ENCODE data around the gene GATA5.

GATA5 gene

GRCh38 chr20:62503401-62504178 lies 27.8 kb upstream of the GATA5 start:
- no peak overlapping the region for H2AFZ ChIP-seq (ENCODE audit: low read length)
- no peaks in the 10 kb centered on the region for H3K36me3 ChIP-seq (ENCODE audit: insufficient read depth, low read length)
- no peaks in the 10 kb centered on the region for H3K9me3 ChIP-seq (ENCODE audit: low read length)
- TF ChIP-seq EZH2 (IDR thresholded peaks at IDR 0.05; ENCODE audit: borderline replicate concordance, low read length) (no peak), CTCF (IDR thresholded peaks at IDR 0.05; ENCODE audit: low read length) (no peak)
- H3K4me2 ChIP-seq (ENCODE audit: low read length) = no peak overlapping the region
- H3K4me1 ChIP-seq (ENCODE audit: insufficient read depth, low read length, severe bottlenecking) = no peaks in the 10 kb centered on the region
- H3K9ac ChIP-seq (ENCODE audit: low read length) = no peak overlapping the region
- no peaks in the 10 kb centered on the region for H3K27me3 ChIP-seq (ENCODE audit: insufficient read depth, low read length)
- H3K79me2 ChIP-seq (ENCODE audit: insufficient read depth, low read length) = no peaks in the 10 kb centered on the region
- no peak overlapping the region for H3K27ac ChIP-seq (ENCODE audit: low read depth, low read length, poor library complexity, severe bottlenecking)
- H3F3A ChIP-seq (ENCODE audit: insufficient read depth, low read length) = no peaks in the 10 kb centered on the region
- no peaks in the 10 kb centered on the region for H3K9me2 ChIP-seq (ENCODE audit: low read depth, low read length)
- H4K20me1 ChIP-seq (ENCODE audit: insufficient read depth, low read length) = no peaks in the 10 kb centered on the region
- no peak overlapping the region for H3K4me3 ChIP-seq (ENCODE audit: low read depth, low read length, poor library complexity, severe bottlenecking)

- H3K9me2 ChIP-seq (ENCODE audit: low read depth, low read length) = no peaks in the 10 kb centered on the region
- H3K4me1 ChIP-seq (ENCODE audit: insufficient read depth, low read length, severe bottlenecking) = no peaks in the 10 kb centered on the region
- no peaks in the 10 kb centered on the region for H3F3A ChIP-seq (ENCODE audit: insufficient read depth, low read length)
- TF ChIP-seq CTCF (IDR thresholded peaks at IDR 0.05; ENCODE audit: low read length) = no peak
- TF ChIP-seq EZH2 (IDR thresholded peaks at IDR 0.05; ENCODE audit: borderline replicate concordance, low read length) = no peak
- no peak overlapping the region for H3K9ac ChIP-seq (ENCODE audit: low read length)
- no peaks in the 10 kb centered on the region for H3K9me3 ChIP-seq (ENCODE audit: low read length)
- no peak overlapping the region for H2AFZ ChIP-seq (ENCODE audit: low read length)
- no peaks in the 10 kb centered on the region for H4K20me1 ChIP-seq (ENCODE audit: insufficient read depth, low read length)
- no peaks in the 10 kb centered on the region for H3K36me3 ChIP-seq (ENCODE audit: insufficient read depth, low read length)
- H3K79me2 ChIP-seq (ENCODE audit: insufficient read depth, low read length) = no peaks in the 10 kb centered on the region
- no peak overlapping the region for H3K4me3 ChIP-seq (ENCODE audit: low read depth, low read length, poor library complexity, severe bottlenecking)
- no peaks in the 10 kb centered on the region for H3K27me3 ChIP-seq (ENCODE audit: insufficient read depth, low read length)
- no peak overlapping the region for H3K27ac ChIP-seq (ENCODE audit: low read depth, low read length, poor library complexity, severe bottlenecking)
- no peak overlapping the region for H3K4me2 ChIP-seq (ENCODE audit: low read length)
Observed at GRCh38 chr20:62502496-62503095, 26.8 kb upstream of the GATA5 start.

GRCh38 chr20:62501801-62502495 lies 26.2 kb upstream of the GATA5 start:
- no peaks in the 10 kb centered on the region for H3F3A ChIP-seq (ENCODE audit: insufficient read depth, low read length)
- H3K9ac ChIP-seq (ENCODE audit: low read length) = no peak overlapping the region
- H3K9me2 ChIP-seq (ENCODE audit: low read depth, low read length) = no peaks in the 10 kb centered on the region
- no peak overlapping the region for H3K4me3 ChIP-seq (ENCODE audit: low read depth, low read length, poor library complexity, severe bottlenecking)
- no peak overlapping the region for H2AFZ ChIP-seq (ENCODE audit: low read length)
- H3K79me2 ChIP-seq (ENCODE audit: insufficient read depth, low read length) = no peaks in the 10 kb centered on the region
- TF ChIP-seq EZH2 (IDR thresholded peaks at IDR 0.05; ENCODE audit: borderline replicate concordance, low read length) (no peak), CTCF (IDR thresholded peaks at IDR 0.05; ENCODE audit: low read length) (no peak)
- H3K4me1 ChIP-seq (ENCODE audit: insufficient read depth, low read length, severe bottlenecking) = no peaks in the 10 kb centered on the region
- no peak overlapping the region for H3K4me2 ChIP-seq (ENCODE audit: low read length)
- H3K36me3 ChIP-seq (ENCODE audit: insufficient read depth, low read length) = no peaks in the 10 kb centered on the region
- no peak overlapping the region for H3K27ac ChIP-seq (ENCODE audit: low read depth, low read length, poor library complexity, severe bottlenecking)
- H4K20me1 ChIP-seq (ENCODE audit: insufficient read depth, low read length) = no peaks in the 10 kb centered on the region
- H3K27me3 ChIP-seq (ENCODE audit: insufficient read depth, low read length) = no peaks in the 10 kb centered on the region
- H3K9me3 ChIP-seq (ENCODE audit: low read length) = no peaks in the 10 kb centered on the region
